Activated T-helper 9 cell treated with anti-CD3 and anti-CD28 coated beads, Interleukin-2, amount 50 U/mL, for 16 hours (primary cell): ENCODE measurements around the gene CWC25.

Experiments used
- DNase-seq: peaks from one replicate; pipeline ENCODE4 v3.0.0-alpha.2; 2020; ENCODE audit warnings: low read depth

The CWC25 gene

GRCh38 chr17:38783227-38783626 lies 41.9 kb downstream of the CWC25 start:
- no peak for DNase-seq

GRCh38 chr17:38779965-38780752 lies 45.0 kb downstream of the CWC25 start:
- DNase-seq, result no peak

- DNase-seq, result no peak
Observed at GRCh38 chr17:38777641-38778250, 47.4 kb downstream of the CWC25 start.

- DNase-seq, result no peak
Observed at GRCh38 chr17:38773258-38773657, 51.9 kb downstream of the CWC25 start.

GRCh38 chr17:38768417-38768816 lies 56.7 kb downstream of the CWC25 start:
- no peak for DNase-seq

GRCh38 chr17:38766341-38766740 lies 58.8 kb downstream of the CWC25 start:
- no peak for DNase-seq

- no peak for DNase-seq
Observed at GRCh38 chr17:38762231-38762630, 62.9 kb downstream of the CWC25 start.

GRCh38 chr17:38761612-38762011 lies 63.5 kb downstream of the CWC25 start:
- DNase-seq, result no peak

- no peak for DNase-seq
Observed at GRCh38 chr17:38753071-38753506, 72.0 kb downstream of the CWC25 start.

- DNase-seq, result peak; percentile 95
Observed at GRCh38 chr17:38752308-38753070, 72.6 kb downstream of the CWC25 start, which contains the start of gene PSMB3. Gene PSMB3, plus strand, starts transcription at chr17:38752741. Its CDS starts 86 bp downstream, at chr17:38752827.

- peak; percentile 73 for DNase-seq
Observed at GRCh38 chr17:38751808-38752307, 73.3 kb downstream of the CWC25 start.

GRCh38 chr17:38751144-38751807 lies 73.8 kb downstream of the CWC25 start:
- no peak for DNase-seq
